GM21390 (cell line): Measurements from ENCODE around the gene JPT2.
"Not testable (repeated sequence)": the region's sequence is repeated elsewhere in the genome, so short reads cannot be mapped to it uniquely, and the experiment has no call there.

Source experiments
- ATAC-seq: cut with Tn5 transposase; IDR thresholded peaks from one replicate; pipeline ENCODE4 v1.9.1; 2021; ENCODE audit not compliant: unreplicated experiment

JPT2 gene

DNA sequence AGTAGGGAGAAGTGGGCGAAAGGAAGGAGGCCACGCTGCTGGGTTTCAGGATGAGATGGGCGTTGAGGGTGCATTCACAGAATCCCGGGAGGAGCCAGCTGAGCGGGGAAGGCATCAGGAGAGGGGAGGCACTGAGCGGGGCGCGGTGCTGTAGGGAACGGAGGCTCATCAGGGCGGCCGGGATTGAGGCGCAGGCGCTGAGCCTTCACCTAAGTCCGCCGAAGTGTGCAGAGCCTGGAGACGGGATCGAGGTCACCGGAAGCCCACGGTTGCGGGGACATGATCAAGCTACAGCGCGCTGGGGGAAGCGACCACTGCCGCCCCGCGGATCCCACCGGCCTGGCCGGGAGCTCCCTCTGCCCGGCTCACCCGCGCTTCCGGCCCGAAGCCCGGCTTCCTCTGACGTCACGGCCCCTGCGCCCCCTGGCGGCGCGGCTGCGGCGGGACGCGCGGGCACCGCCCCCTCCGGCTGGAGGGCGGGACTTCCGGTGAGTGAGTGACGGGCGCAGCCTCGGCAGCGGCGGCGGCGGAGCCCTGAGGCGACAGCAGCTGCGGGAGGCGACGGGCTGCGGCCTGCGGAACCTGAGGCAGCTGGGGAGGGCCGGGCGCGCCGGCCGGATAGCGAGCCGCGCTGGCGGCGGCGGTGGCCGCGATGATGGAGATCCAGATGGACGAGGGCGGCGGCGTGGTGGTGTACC, 27.8 kb downstream of the JPT2 start, which contains the start of gene MAPK8IP3:
TSS of gene MAPK8IP3 (plus strand) at position 508 of the 698 bp plus-strand sequence. CDS start at position 653, 145 bp downstream.
- ATAC-seq: peak; percentile 79

DNA sequence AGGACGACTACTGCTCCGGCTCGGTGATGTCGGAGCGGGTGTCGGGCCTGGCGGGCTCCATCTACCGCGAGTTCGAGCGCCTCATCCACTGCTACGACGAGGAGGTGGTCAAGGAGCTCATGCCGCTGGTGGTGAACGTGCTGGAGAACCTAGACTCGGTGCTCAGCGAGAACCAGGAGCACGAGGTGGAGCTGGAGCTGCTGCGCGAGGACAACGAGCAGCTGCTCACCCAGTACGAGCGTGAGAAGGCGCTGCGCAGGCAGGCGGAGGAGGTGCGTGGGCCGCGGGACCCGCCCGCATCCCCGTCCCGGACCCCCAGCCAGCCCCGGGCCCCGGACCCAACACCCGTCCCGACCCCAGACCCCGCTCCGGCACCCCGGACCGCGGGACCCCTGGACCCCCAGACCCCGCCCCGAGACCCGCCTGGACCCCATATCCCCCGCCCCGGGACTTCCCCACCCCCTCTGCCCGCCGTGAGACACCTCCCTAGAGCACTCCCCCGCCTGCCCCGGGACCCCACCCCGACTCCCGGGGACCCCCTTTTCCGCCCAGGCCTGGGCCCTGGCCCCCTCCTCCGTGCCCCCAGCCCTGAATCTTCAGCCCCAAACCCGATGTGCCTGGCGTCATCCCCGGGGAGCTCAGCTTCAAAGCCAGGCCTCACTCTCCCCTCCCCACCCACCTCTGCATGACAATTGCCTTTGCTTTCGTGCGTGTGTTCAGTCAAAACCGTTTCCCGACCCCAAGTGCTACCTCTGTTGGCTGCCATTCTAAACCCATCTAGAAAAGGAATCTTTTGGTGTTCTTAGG, 28.5 kb downstream of the JPT2 start:
- peak; percentile 24 for ATAC-seq

DNA sequence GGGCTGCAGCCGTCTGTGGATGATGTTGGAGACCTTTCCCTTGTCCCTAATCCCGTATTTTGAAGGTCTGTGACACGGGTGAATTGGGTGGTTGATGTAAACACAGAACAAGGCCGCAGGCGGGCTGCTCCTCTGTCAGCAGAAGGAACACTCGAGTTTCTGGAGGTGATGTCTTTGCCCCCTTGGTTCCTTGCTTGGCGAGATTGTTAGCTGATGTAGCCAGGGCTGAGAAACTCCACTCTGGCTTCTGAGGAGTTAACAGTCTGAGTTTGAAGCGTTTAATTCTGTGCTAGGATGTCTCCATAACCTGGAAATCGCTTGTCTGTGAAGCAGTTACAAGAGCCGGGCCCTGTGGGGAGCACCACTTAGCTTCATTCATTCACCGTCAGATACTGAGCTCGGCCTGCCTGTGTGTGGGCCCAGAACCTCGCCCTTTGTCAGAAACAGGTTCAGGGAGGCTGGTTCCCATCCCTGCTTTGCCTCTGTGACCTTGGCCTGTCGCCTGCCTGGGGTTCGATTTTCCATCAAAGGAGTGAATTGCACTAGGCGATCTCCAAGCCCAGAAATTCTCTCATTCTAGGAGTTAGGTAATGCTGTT, 29.2 kb downstream of the JPT2 start:
- ATAC-seq: no peak

DNA sequence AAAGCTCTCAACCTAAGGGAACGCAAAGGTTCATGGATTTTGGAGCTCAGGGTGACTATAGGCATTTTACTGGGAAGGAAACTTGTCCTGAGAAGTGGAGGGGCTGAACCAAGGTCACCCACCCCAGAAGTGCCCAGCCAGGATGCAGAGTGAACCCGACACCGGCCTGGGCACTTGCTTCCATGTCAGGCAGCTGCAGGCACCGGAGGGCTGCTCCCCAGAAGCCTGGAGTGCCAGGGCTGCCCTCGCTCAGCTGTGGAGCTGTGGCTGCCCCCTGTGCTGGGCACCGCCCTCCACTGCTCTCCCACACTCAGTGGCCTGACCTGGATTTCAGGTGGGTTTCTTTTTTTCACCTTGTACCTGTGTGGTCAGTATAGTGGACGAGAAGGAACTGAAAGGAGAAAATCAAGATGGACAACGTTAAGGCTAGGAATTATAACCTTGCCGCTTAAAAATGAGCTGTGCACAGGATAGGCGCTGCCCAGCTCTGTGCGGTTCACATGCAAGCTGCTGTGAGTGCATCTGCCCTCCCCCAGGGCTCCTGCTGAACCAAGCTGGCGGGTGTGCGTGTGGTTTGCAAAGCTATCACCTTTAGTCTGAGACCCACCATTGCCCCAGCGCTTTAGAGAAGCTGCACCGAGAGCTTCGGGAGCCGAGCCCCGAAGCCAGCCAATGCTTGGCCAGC, 30.1 kb downstream of the JPT2 start:
- ATAC-seq: no peak

DNA sequence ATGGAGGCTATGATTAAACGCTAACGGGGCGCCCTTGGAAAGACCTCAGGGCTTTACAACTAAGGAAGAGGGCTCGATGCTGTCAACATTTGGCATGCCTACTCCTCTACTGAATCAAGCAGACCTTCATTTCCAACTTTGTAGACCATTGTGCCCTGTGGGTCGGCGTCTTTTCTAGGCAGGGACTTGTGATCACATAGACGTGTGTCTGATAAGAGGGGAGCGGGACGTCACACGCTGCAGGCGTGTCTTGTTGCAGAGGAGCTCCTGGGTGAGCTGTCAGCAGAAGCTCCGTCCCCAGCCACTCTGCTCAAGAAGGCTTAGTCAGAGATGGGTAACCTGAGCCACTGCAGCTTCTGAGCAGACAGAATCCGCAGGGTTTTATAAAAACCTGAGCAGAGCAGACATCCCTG, 30.7 kb downstream of the JPT2 start:
- ATAC-seq: no peak

DNA sequence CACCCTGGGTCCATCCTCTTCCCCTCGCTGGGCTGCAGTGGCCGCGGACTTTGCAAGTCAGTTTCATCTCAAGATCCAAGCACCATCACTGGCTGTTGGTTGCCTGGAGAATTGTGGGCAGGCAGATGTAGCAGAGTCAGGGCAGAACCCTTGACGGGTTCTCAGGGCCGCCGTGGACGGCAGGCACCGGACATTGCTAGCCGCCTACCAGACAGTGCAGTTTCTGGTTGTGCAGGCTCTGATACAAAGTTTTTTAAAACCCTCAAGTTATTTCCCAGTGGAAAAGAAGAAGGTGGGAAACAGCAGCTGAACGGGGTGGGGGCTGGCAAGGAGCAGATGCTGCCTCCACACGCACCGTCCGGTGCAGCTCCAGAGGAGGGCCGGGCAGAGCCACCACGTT, 31.3 kb downstream of the JPT2 start:
- ATAC-seq: no peak

DNA sequence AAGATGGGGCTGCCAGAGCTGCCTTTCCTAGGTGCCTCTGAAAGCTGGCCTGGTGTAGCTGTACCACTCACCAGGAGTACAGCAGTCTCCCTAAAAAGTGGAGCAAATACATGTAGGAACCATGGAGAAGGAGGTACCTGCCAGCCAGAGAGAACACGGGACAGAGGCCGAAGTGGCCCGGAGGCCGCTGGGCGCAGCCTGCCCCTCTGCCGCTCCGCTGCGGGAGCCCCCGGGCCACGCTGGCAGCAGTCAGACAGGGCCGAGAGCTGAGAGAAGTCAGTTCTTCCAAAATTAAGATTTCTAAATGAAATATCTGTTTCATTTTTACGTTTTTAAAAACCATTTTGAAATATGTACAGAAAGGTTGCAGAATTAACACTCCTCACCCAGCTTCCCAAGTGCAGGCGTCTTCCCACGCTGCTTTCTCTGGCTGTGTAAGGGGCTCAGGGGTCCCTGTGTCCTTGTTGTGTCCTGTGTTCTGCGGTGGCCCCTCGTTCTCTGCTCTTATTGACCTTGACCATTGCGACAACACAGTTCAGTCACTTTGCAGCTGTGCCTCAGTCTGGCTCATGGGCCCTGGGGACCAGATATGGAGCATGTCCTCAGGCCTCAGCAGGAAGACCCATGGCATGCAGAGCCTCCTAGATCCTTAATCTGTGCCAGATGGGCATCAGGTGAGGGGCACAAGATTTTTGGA, 32.9 kb downstream of the JPT2 start:
- no peak for ATAC-seq

DNA sequence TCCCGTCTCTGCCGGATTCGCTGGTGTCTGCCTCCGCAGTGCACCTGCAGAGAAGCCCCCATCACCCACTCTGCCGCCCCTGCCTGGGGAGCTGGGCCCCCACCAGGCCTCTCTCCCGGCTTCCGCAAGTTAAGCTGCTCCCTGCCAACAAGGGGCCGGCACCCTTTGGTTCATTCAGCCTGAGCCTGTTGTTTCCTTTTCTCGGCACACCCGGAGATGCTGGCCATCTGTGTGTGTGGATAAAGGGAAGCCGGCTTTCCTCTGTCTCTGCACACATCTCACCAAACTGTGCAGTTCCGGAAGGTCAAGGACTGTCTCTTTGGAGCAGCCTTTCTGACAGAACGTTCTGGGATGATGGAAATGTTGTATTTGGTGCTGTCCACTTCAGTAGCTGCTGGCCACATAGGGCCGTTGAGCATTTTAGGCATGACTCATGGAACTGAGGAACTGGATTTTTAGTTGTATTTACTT, 34.7 kb downstream of the JPT2 start:
- no peak for ATAC-seq

DNA sequence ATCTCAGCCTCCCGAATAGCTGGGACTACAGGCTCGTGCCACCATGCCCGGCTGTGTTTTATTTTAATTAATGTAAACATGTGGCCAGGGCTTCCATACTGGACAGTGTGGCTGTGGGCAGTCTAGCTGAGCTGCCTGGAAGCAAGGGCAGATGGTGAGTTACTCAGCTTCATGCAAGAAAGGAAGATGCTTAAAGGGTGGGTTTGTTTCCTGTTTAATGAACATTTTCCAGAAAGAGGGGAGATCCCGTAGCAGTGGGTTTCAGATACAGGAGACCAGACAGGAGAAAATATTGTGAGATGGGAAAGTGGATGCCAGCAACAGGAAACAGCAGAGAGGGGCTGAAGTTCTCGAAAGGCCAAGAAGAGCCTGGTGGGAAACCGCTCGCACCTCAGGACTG, 35.3 kb downstream of the JPT2 start:
- no peak for ATAC-seq

DNA sequence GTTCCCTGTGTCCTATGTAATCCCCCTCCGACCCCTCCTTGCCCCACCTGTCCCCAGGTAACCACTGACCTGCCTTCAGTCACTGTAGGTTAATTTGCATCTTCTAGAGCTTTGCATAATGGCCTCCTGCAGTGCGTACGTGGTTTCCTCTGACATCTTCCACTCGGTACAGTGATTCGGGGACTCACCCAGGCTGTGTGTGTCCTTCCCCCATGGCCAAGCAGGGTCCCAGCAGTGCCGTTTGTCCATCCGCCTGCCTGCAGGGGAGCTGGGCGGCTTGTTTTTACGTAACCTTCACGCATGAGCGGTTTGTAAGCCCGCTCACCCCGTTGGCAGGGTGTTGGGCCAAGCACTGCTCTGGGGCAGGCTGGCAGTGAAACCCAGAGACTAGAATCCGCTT, 35.9 kb downstream of the JPT2 start:
- no peak for ATAC-seq

DNA sequence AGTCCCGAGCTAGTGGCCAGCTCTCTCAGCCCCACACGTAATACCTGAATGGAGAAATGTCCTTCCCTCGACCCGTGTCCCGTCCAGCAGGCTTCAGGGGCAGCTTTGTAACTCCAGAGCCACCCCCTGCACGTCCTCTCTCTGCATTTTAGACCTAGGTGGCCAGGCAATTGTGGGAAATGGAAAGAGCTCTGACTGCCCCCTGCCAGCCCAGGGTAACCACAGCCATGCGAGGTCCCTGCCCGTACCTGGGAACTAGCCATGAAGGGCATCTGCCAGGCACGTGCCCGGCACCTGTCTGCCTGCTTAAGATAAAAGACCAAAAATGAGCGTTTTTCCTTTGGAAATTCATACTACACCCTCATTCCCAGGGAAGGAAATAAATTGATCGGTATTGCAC, 37.1 kb downstream of the JPT2 start:
- ATAC-seq: no peak

DNA sequence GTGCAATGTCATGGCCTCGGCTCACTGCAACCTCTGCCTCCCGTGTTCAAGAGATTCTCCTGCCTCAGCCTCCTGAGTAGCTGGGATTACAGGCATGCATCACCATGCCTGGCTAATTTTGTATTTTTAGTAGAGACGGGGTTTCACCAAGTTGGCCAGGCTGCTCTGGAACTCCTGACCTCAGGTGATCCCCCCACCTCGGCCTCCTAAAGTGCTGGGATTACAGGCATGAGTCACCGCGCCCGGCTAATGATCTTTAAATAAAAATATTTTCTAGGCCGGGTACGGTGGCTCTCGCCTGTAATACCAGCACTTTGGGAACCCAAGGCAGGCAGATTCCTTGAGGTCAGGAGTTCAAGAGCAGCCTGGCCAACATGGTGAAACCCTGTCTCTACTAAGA, 40.2 kb downstream of the JPT2 start:
- not testable (repeated sequence) for ATAC-seq

DNA sequence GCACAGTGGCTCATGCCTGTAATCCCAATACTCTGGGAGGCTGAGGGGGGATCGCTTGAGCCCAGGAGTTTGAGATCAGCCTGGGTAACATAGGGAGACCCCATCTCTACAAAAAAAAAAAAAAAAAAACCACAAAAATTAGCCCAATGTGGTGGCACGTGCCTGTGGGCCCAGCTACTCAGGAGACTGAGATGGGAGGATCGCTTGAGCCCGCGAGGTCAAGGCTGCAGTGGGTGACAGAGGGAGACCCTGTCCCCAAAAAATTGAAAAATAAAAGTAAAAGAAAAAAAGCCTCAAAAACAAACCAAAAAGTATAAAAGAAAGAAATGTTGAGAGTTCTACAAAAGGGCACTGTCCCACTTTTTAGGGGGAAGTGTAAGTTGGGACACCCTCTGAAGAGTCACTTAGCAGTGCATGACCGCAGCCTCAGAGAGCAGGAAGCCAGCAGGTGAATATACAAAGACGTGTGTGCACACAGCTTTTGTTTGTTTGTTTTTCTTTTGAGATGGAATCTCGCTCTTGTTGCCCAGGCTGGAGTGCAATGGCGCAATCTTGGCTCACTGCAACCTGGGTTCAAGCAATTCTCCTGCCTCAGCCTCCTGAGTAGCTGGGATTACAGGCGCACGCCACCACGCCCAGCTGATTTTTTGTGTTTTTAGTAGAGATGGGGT, 41.6 kb downstream of the JPT2 start:
- ATAC-seq: not testable (repeated sequence)

DNA sequence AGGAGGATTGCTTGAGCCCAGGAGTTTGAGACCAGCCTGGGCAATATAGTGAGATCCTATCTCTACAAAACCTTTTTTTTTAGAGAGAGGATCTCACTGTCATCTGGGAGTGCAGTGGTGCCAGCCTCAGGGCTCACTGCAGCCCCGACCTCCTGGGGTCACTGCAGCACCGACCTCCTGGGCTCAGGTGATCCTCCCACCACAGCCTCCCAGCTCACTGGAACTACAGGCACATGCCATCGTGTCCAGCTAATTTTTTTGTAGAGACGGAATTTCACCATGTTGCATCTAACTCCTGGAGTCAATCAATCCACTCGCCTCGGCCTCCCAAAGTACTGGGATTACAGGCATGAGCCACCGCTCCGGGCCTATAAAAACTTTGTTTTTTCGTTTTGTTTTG, 43.3 kb downstream of the JPT2 start:
- ATAC-seq: no peak

DNA sequence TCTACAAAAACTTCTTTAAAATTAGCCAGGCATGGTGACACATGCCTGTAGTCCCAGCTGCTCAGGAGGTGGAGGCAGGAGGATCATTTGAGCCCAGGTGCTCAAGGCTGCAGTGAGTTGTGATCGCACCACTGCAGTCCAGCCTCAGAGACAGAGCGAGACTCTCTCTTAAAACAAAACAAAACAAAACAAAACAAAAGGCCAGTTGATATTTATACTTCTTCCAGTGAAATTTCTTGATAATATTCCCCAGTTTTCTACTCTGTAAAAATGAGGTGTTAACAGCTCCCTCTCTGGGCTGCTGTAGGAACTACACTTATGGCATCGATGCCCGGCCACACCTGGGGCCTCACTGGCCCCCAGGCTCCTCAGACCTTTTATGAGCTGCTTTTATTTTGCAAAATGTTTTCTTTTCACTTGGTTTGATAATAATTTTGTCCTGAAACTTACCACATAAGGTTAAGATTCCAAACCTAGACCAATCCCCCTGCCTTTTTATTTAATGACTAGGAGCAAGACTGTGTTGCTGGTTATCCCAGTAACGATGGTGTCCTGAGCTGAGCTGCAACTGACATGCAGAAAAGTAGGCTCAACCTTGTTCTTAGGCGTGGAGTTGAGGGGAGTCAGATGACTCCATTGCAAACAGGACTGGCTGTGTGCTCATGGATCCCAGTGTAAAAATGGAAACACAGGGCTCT, 45.5 kb downstream of the JPT2 start:
- ATAC-seq: no peak

DNA sequence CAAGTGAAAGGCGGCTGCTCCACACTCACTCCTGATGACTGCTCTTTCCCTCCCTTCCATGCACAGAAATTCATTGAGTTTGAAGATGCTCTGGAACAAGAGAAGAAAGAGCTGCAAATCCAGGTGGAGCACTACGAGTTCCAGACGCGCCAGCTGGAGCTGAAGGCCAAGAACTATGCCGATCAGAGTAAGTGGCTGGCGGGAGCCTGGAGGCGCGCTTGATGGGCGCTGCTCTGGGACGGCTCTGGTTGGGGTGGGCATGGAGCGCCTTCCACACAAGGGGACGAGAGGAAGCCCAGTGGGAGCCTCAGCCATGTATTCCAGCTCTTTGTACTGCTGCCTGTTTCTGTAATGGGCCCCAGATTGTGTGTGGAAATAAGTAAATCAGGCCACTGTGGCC, 46.4 kb downstream of the JPT2 start:
- no peak for ATAC-seq

DNA sequence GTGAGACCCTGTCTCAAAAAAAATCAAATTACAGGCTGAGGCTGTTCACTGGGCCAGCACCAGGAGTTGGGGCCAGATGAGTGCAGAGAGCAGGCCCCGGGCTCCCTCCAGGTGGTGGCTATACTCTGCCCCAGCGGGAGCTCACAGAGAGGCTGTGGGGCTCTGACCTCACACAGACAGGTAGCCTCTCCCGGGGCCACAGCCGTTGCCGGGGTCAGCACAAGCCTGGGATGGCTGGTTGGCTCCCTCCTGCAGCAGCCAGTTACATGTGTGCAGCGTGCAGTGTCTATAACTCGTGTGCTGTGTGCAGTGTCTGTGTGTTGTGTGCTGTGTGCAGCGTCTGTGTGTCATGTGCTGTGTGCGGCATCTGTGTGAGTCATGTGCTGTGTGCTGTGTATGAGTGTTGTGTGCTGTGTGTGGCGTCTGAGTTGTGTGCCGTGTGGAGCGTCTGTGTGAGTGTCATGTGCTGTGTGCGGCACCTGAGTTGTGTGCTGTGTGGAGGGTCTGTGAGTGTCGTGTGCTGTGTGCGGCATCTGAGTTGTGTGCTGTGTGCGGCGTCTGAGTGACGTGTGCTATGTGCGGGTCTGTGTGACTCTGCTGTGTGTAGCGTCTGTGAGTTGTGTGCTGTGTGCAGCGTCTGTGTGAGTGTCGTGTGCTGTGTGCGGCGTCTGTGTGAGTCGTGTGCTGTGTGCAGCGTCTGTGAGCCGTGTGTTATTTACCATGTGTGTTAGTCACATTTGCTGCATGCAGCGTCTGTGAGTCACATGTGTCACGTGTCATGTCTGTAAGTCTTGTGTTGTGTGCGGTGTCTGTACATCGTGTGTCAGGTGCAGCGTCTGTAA, 48.8 kb downstream of the JPT2 start:
- no peak for ATAC-seq
